Activated T-cell treated with anti-CD3 and anti-CD28 coated beads, Interleukin-2, amount 50 U/mL, for 72 hours (primary cell): Measurements from ENCODE around the gene ZNF716. TPM values are rescaled to one million over a fixed set of nuclear protein-coding genes. Genes with fewer than 3 reads are reported as not detected.

Source experiments
- ATAC-seq, 2 donors: fragments of 150-1000 bp; cut with Tn5 transposase; replicated peaks in 1 of 2; 2 replicates each; pipeline ENCODE4 v1.10.0; 2021; ENCODE audit warnings: moderate library complexity in 2 of 2, mild to moderate bottlenecking in 1 of 2
- DNase-seq, 2 donors: peaks; one replicate each; pipeline ENCODE4 v3.0.0; 2021 to 2022; ENCODE audit warnings: mixed read lengths in 1 of 2
- H3K27ac Mint-ChIP-seq: one replicate; pipeline ENCODE4 v1.8.0; 2022; ENCODE audit warnings: mild to moderate bottlenecking, moderate library complexity, mixed read lengths
- H3K27me3 Mint-ChIP-seq: one replicate; pipeline ENCODE4 v1.8.0; 2022; ENCODE audit warnings: low read depth, mixed read lengths
- H3K36me3 Mint-ChIP-seq, 2 donors: one replicate each; pipeline ENCODE4 v1.8.0; 2022; ENCODE audit warnings: mixed read lengths in 2 of 2, mild to moderate bottlenecking in 1 of 2; ENCODE audit not compliant: insufficient read depth in 2 of 2
- H3K4me1 Mint-ChIP-seq: one replicate; pipeline ENCODE4 v1.8.0; 2022; ENCODE audit warnings: low read depth, mixed read lengths
- H3K4me3 Mint-ChIP-seq, 2 donors: one replicate each; pipeline ENCODE4 v1.8.0; 2022; ENCODE audit warnings: mild to moderate bottlenecking in 2 of 2, mixed read lengths in 2 of 2, moderate library complexity in 2 of 2
- H3K9me3 Mint-ChIP-seq, 2 donors: one replicate each; pipeline ENCODE4 v1.8.0; 2022; ENCODE audit warnings: mixed read lengths in 2 of 2
- total RNA-seq, 2 donors: library from RNA; stranded (reverse); gene quantifications; one replicate each; pipeline ENCODE4 v1.2.3, GENCODE V29; 2022

Gene ZNF716
- total RNA-seq, 2 donors from 2014 or later: not detected

- ATAC-seq: no peak
- Mint-ChIP-seq H3K27ac (no peak overlapping the region), H3K36me3 (peaks cover 3 to 4% of the 10 kb centered on the region in 2 donors), H3K9me3 (peaks cover 5 to 6% of the 10 kb centered on the region in 2 donors), H3K4me3 (no peak overlapping the region), H3K27me3 (no peaks in the 10 kb centered on the region), H3K4me1 (no peaks in the 10 kb centered on the region)
- DNase-seq: no peak
Measured at GRCh38 chr7:57415326-57415725, 34.7 kb upstream of the ZNF716 start.

GRCh38 chr7:57415730-57416129 lies 34.2 kb upstream of the ZNF716 start:
- Mint-ChIP-seq H3K36me3 (peaks cover 3% of the 10 kb centered on the region in 2 donors), H3K27me3 (no peaks in the 10 kb centered on the region), H3K27ac (no peak overlapping the region), H3K4me1 (no peaks in the 10 kb centered on the region), H3K4me3 (no peak overlapping the region), H3K9me3 (peaks cover 5 to 6% of the 10 kb centered on the region in 2 donors)
- ATAC-seq (no peak), DNase-seq (no peak)

GRCh38 chr7:57416601-57417358 lies 33.2 kb upstream of the ZNF716 start:
- H3K27me3 Mint-ChIP-seq: no peaks in the 10 kb centered on the region

GRCh38 chr7:57417736-57418135 lies 32.2 kb upstream of the ZNF716 start:
- no peak for DNase-seq
- ATAC-seq: no peak
- Mint-ChIP-seq H3K4me3 (no peak overlapping the region), H3K9me3 (peaks cover 4 to 7% of the 10 kb centered on the region in 2 donors), H3K4me1 (no peaks in the 10 kb centered on the region), H3K27me3 (no peaks in the 10 kb centered on the region), H3K36me3 (peaks cover 2 to 3% of the 10 kb centered on the region in 2 donors), H3K27ac (no peak overlapping the region)

More at GRCh38 chr7:57416601-57417358, 33.2 kb upstream of the ZNF716 start:
- Mint-ChIP-seq H3K36me3 (peaks cover 2 to 3% of the 10 kb centered on the region in 2 donors), H3K4me1 (no peaks in the 10 kb centered on the region), H3K9me3 (peaks cover 4 to 5% of the 10 kb centered on the region in 2 donors), H3K4me3 (no peak overlapping the region), H3K27ac (no peak overlapping the region)
- ATAC-seq (no peak), DNase-seq (no peak)

DNA sequence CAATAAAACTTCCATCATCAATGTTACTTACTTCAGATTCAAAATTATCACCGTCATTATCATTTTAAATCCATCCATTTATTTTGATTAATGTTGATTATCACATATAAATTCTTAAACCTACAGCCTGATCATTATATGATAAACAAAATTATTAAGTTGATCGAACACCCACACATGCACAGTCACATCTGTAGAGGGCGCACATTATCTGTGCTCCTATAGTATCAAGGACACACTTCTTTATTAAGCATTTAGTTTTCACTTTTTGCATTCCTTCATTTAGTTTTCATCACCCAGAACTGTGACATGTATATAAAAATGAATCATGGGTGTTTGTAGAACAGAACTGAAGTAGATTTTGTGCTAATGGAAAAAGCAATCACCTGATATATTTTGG lies 26.2 kb upstream of the ZNF716 start:
- Mint-ChIP-seq H3K27ac (no peak overlapping the region), H3K27me3 (no peaks in the 10 kb centered on the region), H3K4me1 (no peaks in the 10 kb centered on the region), H3K9me3 (peaks cover 6 to 10% of the 10 kb centered on the region in 2 donors), H3K36me3 (peaks cover 3 to 11% of the 10 kb centered on the region in 2 donors), H3K4me3 (no peak overlapping the region)
- ATAC-seq (no peak), DNase-seq (no peak)

GRCh38 chr7:57424515-57425238 lies 25.3 kb upstream of the ZNF716 start:
- H3K9me3 Mint-ChIP-seq: peaks cover 6 to 12% of the 10 kb centered on the region in 2 donors
- no peak for ATAC-seq
- H3K4me3 Mint-ChIP-seq: no peak overlapping the region

GRCh38 chr7:57425239-57425944 lies 24.6 kb upstream of the ZNF716 start:
- DNase-seq (no peak), ATAC-seq (no peak)
- Mint-ChIP-seq H3K9me3 (peaks cover 6 to 12% of the 10 kb centered on the region in 2 donors), H3K4me3 (no peak overlapping the region), H3K27ac (no peak overlapping the region), H3K27me3 (no peaks in the 10 kb centered on the region), H3K4me1 (no peaks in the 10 kb centered on the region), H3K36me3 (peaks cover 3 to 11% of the 10 kb centered on the region in 2 donors)

More at GRCh38 chr7:57424515-57425238, 25.3 kb upstream of the ZNF716 start:
- no peaks in the 10 kb centered on the region for H3K4me1 Mint-ChIP-seq
- H3K27ac Mint-ChIP-seq: no peak overlapping the region
- H3K36me3 Mint-ChIP-seq: peaks cover 3 to 11% of the 10 kb centered on the region in 2 donors
- DNase-seq: no peak
- H3K27me3 Mint-ChIP-seq: no peaks in the 10 kb centered on the region

DNA sequence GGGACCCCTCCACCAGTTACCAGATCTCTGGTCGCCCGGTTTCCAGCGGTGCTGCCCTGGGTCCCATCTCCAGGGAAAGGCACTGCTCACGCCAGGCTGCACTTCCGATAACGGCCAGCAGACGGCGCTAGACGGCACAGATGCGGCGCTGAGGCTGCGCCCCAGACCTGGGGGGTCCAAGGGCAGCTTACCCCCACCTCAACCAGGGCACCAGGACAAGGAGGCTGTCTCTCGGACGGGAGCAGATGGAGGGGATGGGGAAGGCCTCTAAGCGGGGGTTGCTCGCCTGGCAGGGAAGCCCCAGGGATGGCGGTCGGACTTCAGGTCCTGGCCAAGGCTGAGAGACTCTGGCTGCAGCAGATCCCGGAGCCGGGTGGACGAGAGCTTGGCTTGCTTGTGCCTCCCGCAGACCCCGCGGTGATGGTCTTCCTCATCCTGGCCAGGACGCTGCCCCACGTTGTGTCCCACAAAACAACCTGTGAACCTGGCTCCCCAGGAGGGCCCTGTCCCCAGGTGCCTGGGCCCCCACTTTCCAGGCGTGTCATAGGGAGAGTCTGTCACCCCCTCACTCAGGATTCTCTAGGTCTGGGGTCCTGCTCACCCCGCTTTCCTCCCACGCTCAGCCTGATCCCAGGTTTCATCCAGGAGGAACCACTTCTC lies 23.9 kb upstream of the ZNF716 start:
- Mint-ChIP-seq H3K4me3 (no peak overlapping the region), H3K9me3 (peaks cover 6 to 11% of the 10 kb centered on the region in 2 donors), H3K27ac (no peak overlapping the region), H3K36me3 (peaks cover 3 to 10% of the 10 kb centered on the region in 2 donors), H3K27me3 (no peaks in the 10 kb centered on the region), H3K4me1 (no peaks in the 10 kb centered on the region)
- DNase-seq (no peak), ATAC-seq (no peak)

GRCh38 chr7:57426629-57427003 lies 23.4 kb upstream of the ZNF716 start:
- Mint-ChIP-seq H3K9me3 (peaks cover 5 to 11% of the 10 kb centered on the region in 2 donors), H3K4me1 (no peaks in the 10 kb centered on the region), H3K27me3 (no peaks in the 10 kb centered on the region), H3K27ac (no peak overlapping the region), H3K4me3 (no peak overlapping the region), H3K36me3 (peaks cover 3 to 8% of the 10 kb centered on the region in 2 donors)
- DNase-seq (no peak), ATAC-seq (no peak)

DNA sequence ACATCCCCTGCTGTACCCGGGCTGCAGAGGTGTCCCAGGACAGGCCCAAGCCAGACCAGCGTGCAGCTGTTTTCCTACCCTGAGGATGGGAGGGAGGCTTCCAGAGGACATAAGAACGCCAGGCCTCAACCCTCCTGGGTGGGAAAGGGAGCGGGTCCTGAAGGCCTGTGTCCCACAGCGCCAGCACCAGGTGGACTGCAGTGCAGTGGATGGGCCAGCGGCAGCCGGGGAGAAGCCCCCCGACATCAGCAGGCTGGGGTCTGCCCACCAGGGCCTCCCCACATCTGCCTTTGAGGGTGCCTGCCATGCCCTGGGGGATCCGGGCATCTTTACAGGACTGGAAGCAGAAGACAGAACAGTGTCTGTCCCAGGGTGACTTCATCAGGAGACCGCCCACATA lies 22.8 kb upstream of the ZNF716 start:
- H3K4me3 Mint-ChIP-seq: no peak overlapping the region
- DNase-seq (no peak), ATAC-seq (no peak)
- no peak overlapping the region for H3K27ac Mint-ChIP-seq
- H3K4me1 Mint-ChIP-seq: no peaks in the 10 kb centered on the region
- H3K36me3 Mint-ChIP-seq: peaks cover 3 to 8% of the 10 kb centered on the region in 2 donors
- H3K9me3 Mint-ChIP-seq: peaks cover 9 to 10% of the 10 kb centered on the region in 2 donors
- H3K27me3 Mint-ChIP-seq: no peaks in the 10 kb centered on the region

DNA sequence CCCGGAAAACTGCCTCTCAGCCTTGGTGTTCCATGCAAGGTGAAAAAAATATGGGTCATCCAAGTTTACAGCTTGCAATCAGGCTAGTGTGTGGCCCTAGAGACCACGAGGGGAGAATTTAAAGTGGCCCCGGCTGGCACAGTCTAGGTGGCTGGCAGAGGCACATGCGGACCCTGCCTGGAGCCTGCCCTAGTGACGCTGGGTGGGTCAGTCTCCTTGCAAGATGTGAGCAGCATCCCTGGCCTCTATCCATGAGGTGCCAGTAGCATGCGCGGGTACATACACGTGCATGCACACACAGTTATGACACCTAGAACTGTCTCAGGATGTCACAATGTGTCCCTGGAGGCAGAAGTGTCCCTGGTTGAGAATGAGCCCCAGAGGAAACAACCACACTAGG lies 22.4 kb upstream of the ZNF716 start:
- Mint-ChIP-seq H3K27me3 (no peaks in the 10 kb centered on the region), H3K27ac (no peak overlapping the region), H3K36me3 (peaks cover 3 to 8% of the 10 kb centered on the region in 2 donors), H3K4me1 (no peaks in the 10 kb centered on the region), H3K4me3 (no peak overlapping the region), H3K9me3 (peaks cover 9 to 11% of the 10 kb centered on the region in 2 donors)
- DNase-seq (no peak), ATAC-seq (no peak)

DNA sequence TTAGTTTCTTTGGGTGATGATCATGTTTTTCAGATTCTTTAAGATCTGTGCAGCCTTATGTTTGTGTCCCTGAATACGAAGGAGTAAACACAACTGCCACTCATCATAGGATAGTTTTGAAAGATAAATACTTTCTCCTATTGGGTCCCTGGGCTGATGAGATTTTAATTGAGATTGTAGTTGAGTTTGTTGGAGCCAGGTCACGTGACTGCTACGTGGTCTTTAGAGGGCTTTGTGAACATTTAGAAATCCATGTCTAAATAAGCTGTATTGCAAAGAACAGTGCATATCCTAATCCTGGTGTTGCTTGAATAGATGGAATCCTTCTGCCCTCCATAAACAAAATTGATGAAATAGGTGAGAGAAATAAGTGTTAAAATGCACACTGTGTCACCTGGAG lies 17.4 kb upstream of the ZNF716 start:
- Mint-ChIP-seq H3K36me3 (no peaks in the 10 kb centered on the region), H3K27ac (no peak overlapping the region), H3K4me1 (no peaks in the 10 kb centered on the region), H3K4me3 (no peak overlapping the region), H3K9me3 (peaks cover 5 to 13% of the 10 kb centered on the region in 2 donors), H3K27me3 (no peaks in the 10 kb centered on the region)
- ATAC-seq (no peak), DNase-seq (no peak)
